Mucosa of stomach (tissue), 1 donor: Measurements from ENCODE around the gene ADGB.

ENCODE experiments used
- H3K27me3 ChIP-seq: one replicate; pipeline ENCODE4 v1.7.0; 2013; ENCODE audit warnings: mild to moderate bottlenecking, low read length; ENCODE audit not compliant: control insufficient read depth, insufficient read depth
- H3K36me3 ChIP-seq: one replicate; pipeline ENCODE4 v1.7.0; 2013; ENCODE audit warnings: low read length; ENCODE audit not compliant: control insufficient read depth, insufficient read depth
- H3K4me1 ChIP-seq: one replicate; pipeline ENCODE4 v1.7.0; 2013; ENCODE audit warnings: mild to moderate bottlenecking, low read length; ENCODE audit not compliant: control insufficient read depth, insufficient read depth
- H3K4me3 ChIP-seq: one replicate; pipeline ENCODE4 v1.7.0; 2013; ENCODE audit warnings: low read length
- H3K9ac ChIP-seq: one replicate; pipeline ENCODE4 v1.7.0; 2013; ENCODE audit warnings: mild to moderate bottlenecking, low read length, moderate library complexity
- H3K9me3 ChIP-seq: one replicate; pipeline ENCODE4 v1.7.0; 2013; ENCODE audit warnings: mild to moderate bottlenecking, low read length, moderate library complexity; ENCODE audit not compliant: control insufficient read depth
- donor health status: Pancreatic carcinoma.

Gene ADGB

DNA sequence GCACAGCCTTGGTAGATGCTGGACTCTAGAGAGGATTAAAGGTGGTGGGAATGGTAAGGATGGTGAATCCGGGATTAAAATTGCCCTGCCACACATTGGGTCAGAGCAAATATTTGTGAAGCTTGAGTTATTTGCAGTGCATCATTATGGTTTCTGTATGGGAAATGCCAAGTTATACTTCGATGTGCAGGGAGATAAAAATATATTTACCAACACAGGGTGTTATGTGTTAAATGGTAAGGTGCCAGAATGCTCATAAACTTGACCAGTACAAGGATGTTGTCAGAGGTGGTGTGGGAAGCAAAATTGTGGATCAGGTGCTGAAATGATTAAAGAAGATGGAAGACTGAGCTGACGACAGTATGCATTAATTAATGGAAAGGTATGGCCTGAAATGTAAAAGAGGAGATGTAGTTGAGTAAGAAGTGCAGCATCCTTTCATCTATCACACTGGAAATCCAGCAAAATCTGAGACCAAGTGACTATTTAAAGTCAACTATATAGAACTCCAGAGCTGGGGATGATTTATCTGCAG lies 262.3 kb downstream of the ADGB start:
- H3K9ac ChIP-seq = no peak overlapping the region
- no peaks in the 10 kb centered on the region for H3K4me1 ChIP-seq
- H3K27me3 ChIP-seq = no peaks in the 10 kb centered on the region
- no peak overlapping the region for H3K4me3 ChIP-seq
- H3K36me3 ChIP-seq = no peaks in the 10 kb centered on the region
- H3K9me3 ChIP-seq = no peaks in the 10 kb centered on the region

DNA sequence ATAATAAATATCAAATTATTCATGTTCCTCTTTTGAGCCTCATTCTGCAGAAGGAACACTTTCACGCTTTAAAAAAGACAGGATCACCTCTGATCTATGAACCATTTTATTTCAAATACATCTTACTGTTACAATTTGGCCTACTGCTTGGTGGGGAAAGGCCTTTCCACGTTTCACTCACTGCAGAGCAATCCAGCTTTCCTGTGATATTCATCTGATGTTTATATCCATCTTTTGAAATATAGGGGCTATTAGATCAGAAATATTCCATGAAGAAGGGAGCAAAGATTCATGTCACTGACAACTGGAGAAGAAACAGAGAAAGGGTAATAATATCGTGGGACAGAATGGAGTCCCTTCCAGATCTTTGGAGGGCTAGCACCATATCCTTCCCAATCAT lies 262.9 kb downstream of the ADGB start:
- H3K9me3 ChIP-seq = no peaks in the 10 kb centered on the region
- no peaks in the 10 kb centered on the region for H3K36me3 ChIP-seq
- H3K9ac ChIP-seq = no peak overlapping the region
- H3K4me1 ChIP-seq = no peaks in the 10 kb centered on the region
- no peak overlapping the region for H3K4me3 ChIP-seq
- no peaks in the 10 kb centered on the region for H3K27me3 ChIP-seq

DNA sequence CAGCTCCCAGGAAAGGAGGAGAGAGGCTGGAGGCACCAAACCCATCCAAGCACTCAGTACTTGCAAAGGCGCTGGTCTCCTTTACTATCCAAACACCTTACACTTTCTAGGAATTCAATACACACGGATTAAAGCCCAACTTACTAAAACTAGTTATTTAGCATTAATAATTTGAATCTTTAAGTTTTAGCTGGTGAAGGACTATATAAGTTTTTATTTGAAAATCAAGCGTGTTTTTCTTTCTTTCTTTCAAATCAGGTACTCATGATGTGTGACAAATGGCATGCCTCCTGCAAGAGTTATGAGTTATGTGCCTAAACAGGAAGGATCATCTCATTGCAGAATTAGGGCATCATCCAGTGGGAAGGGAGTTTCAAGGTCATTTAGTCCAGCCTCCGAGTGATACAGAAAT lies 263.7 kb downstream of the ADGB start:
- no peaks in the 10 kb centered on the region for H3K9me3 ChIP-seq

DNA sequence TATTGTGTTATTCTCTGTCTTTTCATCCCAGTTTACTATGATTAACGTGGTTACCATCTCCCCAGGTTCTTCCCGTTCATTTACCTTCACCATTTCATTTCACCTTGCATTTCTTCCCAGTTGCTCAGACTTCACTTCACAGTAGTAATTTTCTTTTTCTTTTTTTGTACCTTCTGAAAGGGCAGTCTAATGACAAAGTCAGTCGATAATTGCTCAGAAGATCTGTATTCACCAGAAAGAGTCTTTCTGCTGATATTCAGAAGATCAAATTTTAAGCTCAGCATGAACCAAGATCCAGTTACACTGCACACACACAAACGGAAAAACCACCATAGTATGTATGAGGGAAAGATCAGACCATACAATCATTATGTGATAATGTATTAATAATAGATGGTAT lies 265.5 kb downstream of the ADGB start:
- Histone ChIP-seq H3K4me1 (no peaks in the 10 kb centered on the region), H3K9me3 (no peaks in the 10 kb centered on the region), H3K27me3 (no peaks in the 10 kb centered on the region), H3K4me3 (no peak overlapping the region), H3K9ac (no peak overlapping the region), H3K36me3 (no peaks in the 10 kb centered on the region)

More for the DNA sequence above, 263.7 kb downstream of the ADGB start:
- Histone ChIP-seq H3K27me3 (no peaks in the 10 kb centered on the region), H3K4me3 (no peak overlapping the region), H3K4me1 (no peaks in the 10 kb centered on the region), H3K36me3 (no peaks in the 10 kb centered on the region), H3K9ac (no peak overlapping the region)

DNA sequence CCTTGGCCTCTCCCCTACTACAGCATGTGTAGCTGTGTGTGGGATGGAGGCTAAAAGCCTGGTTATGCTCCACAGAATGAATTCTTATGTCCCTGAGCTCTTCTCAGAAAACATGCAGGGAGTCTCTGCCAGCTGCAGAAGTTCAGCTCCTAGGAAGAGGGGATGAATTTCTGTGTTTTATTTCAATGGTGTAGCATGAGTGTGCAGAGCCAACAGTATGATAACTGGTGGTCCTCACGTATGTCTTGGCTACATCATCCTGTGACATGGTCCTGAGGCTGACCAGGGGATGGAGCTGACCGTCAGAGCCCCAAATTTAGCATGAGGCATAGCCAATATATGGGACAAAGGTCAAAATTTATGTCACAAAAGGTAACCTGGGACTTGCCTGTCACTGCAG lies 266.1 kb downstream of the ADGB start:
- no peak overlapping the region for H3K9ac ChIP-seq
- H3K9me3 ChIP-seq = no peaks in the 10 kb centered on the region
- H3K4me1 ChIP-seq = no peaks in the 10 kb centered on the region
- H3K36me3 ChIP-seq = no peaks in the 10 kb centered on the region
- no peak overlapping the region for H3K4me3 ChIP-seq
- no peaks in the 10 kb centered on the region for H3K27me3 ChIP-seq
